GM12865 (cell line): ENCODE results near the gene HERPUD1.
A peak's percentile ranks its signal among the peaks of the same experiment; 100 is the strongest.

Source experiments
- DNase-seq: peaks from one replicate; pipeline ENCODE4 v3.0.0; 2010; ENCODE audit warnings: low read depth
- H3K4me3 ChIP-seq: 2 replicates; pipeline ENCODE4 v1.5.1; 2011; ENCODE audit warnings: mild to moderate bottlenecking, low read depth, low read length, control low read depth
- CTCF ChIP-seq: IDR thresholded peaks from 2 replicates; pipeline ENCODE4 v1.5.1; 2011; ENCODE audit warnings: low read length, control low read depth, low read depth, inconsistent platforms; ENCODE audit not compliant: insufficient read depth; ENCODE audit errors: missing control alignments

Gene HERPUD1

GRCh38 chr16:56941856-56942331 is 10.0 kb downstream of the HERPUD1 start:
- DNase-seq = no peak

GRCh38 chr16:56943761-56944375 is 11.9 kb downstream of the HERPUD1 start:
- no peak for TF ChIP-seq CTCF
- no peak overlapping the region for H3K4me3 ChIP-seq

More at GRCh38 chr16:56941856-56942331, 10.0 kb downstream of the HERPUD1 start:
- H3K4me3 ChIP-seq = no peak overlapping the region
- TF ChIP-seq CTCF = no peak

GRCh38 chr16:56944954-56945839 is 13.3 kb downstream of the HERPUD1 start:
- H3K4me3 ChIP-seq = no peak overlapping the region
- no peak for TF ChIP-seq CTCF
- DNase-seq = peak; percentile 68

More at GRCh38 chr16:56943761-56944375, 11.9 kb downstream of the HERPUD1 start:
- no peak for DNase-seq

GRCh38 chr16:56945847-56946527 is 14.0 kb downstream of the HERPUD1 start:
- no peak for DNase-seq
- no peak for TF ChIP-seq CTCF

GRCh38 chr16:56946767-56947603 is 15.0 kb downstream of the HERPUD1 start:
- no peak for TF ChIP-seq CTCF
- H3K4me3 ChIP-seq = no peak overlapping the region
- DNase-seq = peak; percentile 39

More at GRCh38 chr16:56945847-56946527, 14.0 kb downstream of the HERPUD1 start:
- H3K4me3 ChIP-seq = no peak overlapping the region

GRCh38 chr16:56947604-56947995 is 15.7 kb downstream of the HERPUD1 start:
- H3K4me3 ChIP-seq = no peak overlapping the region
- no peak for TF ChIP-seq CTCF
- DNase-seq = no peak
